Smooth muscle cell of trachea (primary cell): Measurements from ENCODE around the gene NUP35. TPM values are rescaled to one million over a fixed set of nuclear protein-coding genes. Genes with fewer than 3 reads are reported as not detected.

ENCODE experiments used
- total RNA-seq: library from RNA; depleted of rRNA; stranded (reverse); fragments of >200 nt; gene quantifications from 2 replicates; pipeline ENCODE4 v1.2.1, GENCODE V29; 2014

The NUP35 gene
- total RNA-seq, result 6.8 and 15.4 TPM in 2 replicates

DNA sequence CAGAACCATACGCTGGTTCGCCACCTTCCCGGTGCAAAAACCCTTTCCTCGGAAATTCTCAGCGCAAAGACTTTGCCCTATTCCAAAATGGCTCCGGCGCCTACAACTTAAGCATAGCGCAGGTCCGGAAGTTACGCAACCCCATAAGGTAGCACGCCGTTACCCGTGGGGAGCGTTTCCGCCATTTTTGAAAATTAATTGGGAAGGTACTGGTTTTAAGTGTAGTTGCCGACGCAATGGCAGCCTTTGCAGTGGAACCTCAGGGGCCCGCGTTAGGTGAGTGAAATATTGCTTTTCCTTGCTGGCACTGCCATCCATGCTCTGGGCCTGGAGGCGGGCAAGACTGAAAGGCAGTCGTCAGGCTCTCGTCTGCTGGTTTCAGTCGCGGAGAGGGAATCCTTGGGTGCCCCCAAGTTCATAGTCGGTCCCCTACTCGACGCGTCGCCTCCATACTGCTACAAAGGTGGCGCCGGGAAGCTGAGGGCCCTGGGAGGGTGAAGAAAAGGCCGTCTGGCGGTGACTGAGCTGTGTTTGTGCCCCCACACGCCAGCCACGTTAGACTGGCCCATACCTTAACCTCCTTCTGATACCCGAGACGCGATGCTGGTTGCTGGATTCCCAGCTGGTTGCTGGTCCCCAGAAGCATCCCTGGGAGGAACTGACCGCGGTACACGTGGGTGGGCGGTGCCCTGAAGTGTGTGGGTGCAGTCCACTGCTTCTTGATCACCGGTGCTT is at the start of gene NUP35:
Gene NUP35, plus strand, starts transcription at position 222 of the 735 bp plus-strand sequence. Its CDS starts 15 bp downstream, at position 237.

DNA sequence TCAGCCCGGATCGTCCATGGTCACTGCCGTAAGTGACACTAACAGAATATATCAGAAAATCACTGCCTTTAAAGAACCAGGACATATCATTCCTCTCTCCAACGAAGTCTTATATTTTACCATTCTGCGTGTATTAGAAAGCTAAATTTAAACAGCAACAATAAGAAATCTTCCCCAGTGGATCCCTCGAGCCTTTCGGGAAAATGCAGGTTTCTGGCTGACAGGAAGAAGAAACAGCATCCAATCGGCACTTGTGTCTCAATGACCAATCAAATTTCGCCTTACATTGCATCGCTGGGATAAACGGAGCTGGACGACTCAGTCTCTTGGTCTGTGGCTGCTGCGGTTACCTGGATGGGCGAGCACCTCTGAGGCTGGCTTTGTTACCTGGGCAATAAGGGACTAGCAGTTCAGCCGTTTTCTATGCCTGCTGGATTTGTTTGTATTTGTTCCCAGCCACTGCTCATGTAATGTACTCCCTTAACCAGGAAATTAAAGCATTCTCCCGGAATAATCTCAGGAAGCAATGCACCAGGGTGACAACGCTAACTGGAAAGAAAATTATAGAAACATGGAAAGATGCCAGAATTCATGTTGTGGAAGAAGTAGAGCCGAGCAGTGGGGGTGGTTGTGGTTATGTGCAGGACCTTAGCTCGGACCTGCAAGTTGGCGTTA is 45.6 kb upstream of the NUP35 start, which contains the start of gene DUSP19:
Gene DUSP19, plus strand, starts transcription at position 284 of the 675 bp plus-strand sequence. Its CDS starts 187 bp downstream, at position 471.

Other genes starting within 250 kb of the NUP35 start
- gene NCKAP1, start 86.0 kb upstream of the NUP35 start, total RNA-seq, result 163 and 167 TPM in 2 replicates
- 3.5 TPM in 2 replicates for gene DUSP19, start 45.7 kb upstream of the NUP35 start, total RNA-seq